ENCODE results near the gene FAM118B. TPM values are rescaled to one million over a fixed set of nuclear protein-coding genes. Genes with fewer than 3 reads are reported as not detected.

FAM118B gene
- total RNA-seq, 1 experiment from 2014 or later = 40.0 TPM

GRCh38 chr11:126186025-126186698, 25.4 kb upstream of the FAM118B start:
- no peaks in the 10 kb centered on the region for H3K4me1 ChIP-seq (ENCODE audit: insufficient read depth, low read length)
- no peak for DNase-seq
- no peak overlapping the region for H3K9ac ChIP-seq (ENCODE audit: extremely low read depth, insufficient read length, low read length)
- no peak overlapping the region for H2BK5ac ChIP-seq (ENCODE audit: insufficient read length, low read length)
- no peak overlapping the region for H3K18ac ChIP-seq (ENCODE audit: insufficient read length, low read depth, low read length)
- no peak overlapping the region for H3K23ac ChIP-seq (ENCODE audit: insufficient read length, low read depth, low read length)
- no peak overlapping the region for H3K27ac ChIP-seq (ENCODE audit: insufficient read length, low read depth, low read length)
- no peak overlapping the region for H2BK15ac ChIP-seq (ENCODE audit: low read depth, low read length)
- WGBS (ENCODE audit: extremely low coverage, insufficient read length, low lambda C conversion rate) = no CpG with 5 or more reads among the region's 15 CpGs
- no peak overlapping the region for H4K91ac ChIP-seq (ENCODE audit: insufficient read length, low read depth, low read length)
- H3K4me2 ChIP-seq (ENCODE audit: insufficient read depth, insufficient read length, low read length) = no peak overlapping the region
- Mint-ChIP-seq H3K4me1 (peaks cover 4 to 13% of the 10 kb centered on the region in 2 experiments), H3K9me3 (no peaks in the 10 kb centered on the region), H3K27ac (no peak overlapping the region), H3K36me3 (ENCODE audit: insufficient read depth in 1 of 3, low read depth in 3 of 3) (peaks cover 0 to 14% (median 13%) of the 10 kb centered on the region in 3 experiments; a peak in 6 of 7 replicates), H3K27me3 (ENCODE audit: low read depth) (no peaks in the 10 kb centered on the region), H3K4me3 (no peak overlapping the region)
- no peak overlapping the region for H2BK12ac ChIP-seq (ENCODE audit: insufficient read length, low read depth, low read length)
- no peaks in the 10 kb centered on the region for H4K20me1 ChIP-seq (ENCODE audit: control insufficient read depth, insufficient read depth, insufficient read length)
- H3K4ac ChIP-seq (ENCODE audit: low read depth, low read length) = no peak overlapping the region
- H4K8ac ChIP-seq (replicated peaks; ENCODE audit: insufficient read length, low read depth, low read length) = no peak overlapping the region
- TF ChIP-seq CTCF (conservative IDR thresholded peaks at IDR 0.05) = no peak
- no peak overlapping the region for H3T11ph ChIP-seq (ENCODE audit: low read length)
- H3K9me3 ChIP-seq (ENCODE audit: control insufficient read depth, low read depth, low read length) = no peaks in the 10 kb centered on the region
- no peak overlapping the region for H2BK20ac ChIP-seq (ENCODE audit: low read depth, low read length, poor library complexity, severe bottlenecking)
- no peak overlapping the region for H2AK5ac ChIP-seq (ENCODE audit: insufficient read length, low read length)
- H3K56ac ChIP-seq (ENCODE audit: insufficient read length, low read depth, low read length) = no peak overlapping the region
- no peak overlapping the region for H2BK120ac ChIP-seq (ENCODE audit: low read depth, low read length, poor library complexity, severe bottlenecking)
- no peak overlapping the region for H3K14ac ChIP-seq (ENCODE audit: insufficient read depth, low read length)
- no peaks in the 10 kb centered on the region for H3K79me1 ChIP-seq (ENCODE audit: insufficient read depth, low read depth, low read length, poor library complexity, severe bottlenecking)
- no peak overlapping the region for H4K5ac ChIP-seq (ENCODE audit: insufficient read length, low read depth, low read length)
- no peak overlapping the region for H2AFZ ChIP-seq (ENCODE audit: low read length)
- H3K23me2 ChIP-seq (ENCODE audit: insufficient read length, low read depth, low read length, poor library complexity, severe bottlenecking) = no peaks in the 10 kb centered on the region
- H3K27me3 ChIP-seq (ENCODE audit: insufficient read depth, low read length) = no peaks in the 10 kb centered on the region
- H3K79me2 ChIP-seq (ENCODE audit: insufficient read depth, low read length) = no peaks in the 10 kb centered on the region
